Endothelial cell of umbilical vein (primary cell): Measurements from ENCODE around the gene EEFSEC. TPM values are rescaled to one million over a fixed set of nuclear protein-coding genes. Genes with fewer than 3 reads are reported as not detected.

Experiments used
- BruUV-seq: library from RNA; stranded (reverse); fragments of 400-500 nt; replicated peaks from 2 replicates; lab custom pipeline; 2021; lab: Mats Ljungman, UMichigan
- CTCF ChIA-PET: fragments of 300-600, 350-600 bp; sonication (Branson Sonifier 250); formaldehyde crosslinking; loops from one replicate; lab custom pipeline; 2021; ENCODE audit warnings: antibody characterized with exemption, inconsistent platforms; lab: Charles Lee
- POLR2A ChIA-PET: fragments of 300-600, 350-600 bp; sonication (Branson Sonifier 250); formaldehyde crosslinking; loops from one replicate; lab custom pipeline; 2021; ENCODE audit warnings: antibody characterized with exemption, inconsistent platforms; lab: Charles Lee
- DNase-seq: peaks from one replicate; pipeline ENCODE4 v3.0.0-alpha.2; 2011; ENCODE audit warnings: low read depth, low spot score
- FAIRE-seq: peaks from 2 replicates; lab custom pipeline; 2011; peaks lifted over from hg19 to GRCh38; lab: Jason Lieb, UNC
- H2AFZ ChIP-seq: 2 replicates; pipeline ENCODE4 v1.6.0; 2012; ENCODE audit warnings: low read depth, low read length, control low read depth, inconsistent platforms
- H3K27ac ChIP-seq: 2 replicates; pipeline ENCODE4 v1.5.1; 2011; ENCODE audit warnings: low read depth, mild to moderate bottlenecking, control low read depth, low read length, moderate library complexity; ENCODE audit not compliant: insufficient read depth
- H3K27me3 ChIP-seq, 2 experiments: 2 replicates each; pipeline versions ENCODE4 v1.6.0 to v1.6.1; 2011; ENCODE audit warnings: low read length in 2 of 2, mixed read lengths in 1 of 2; ENCODE audit not compliant: control insufficient read depth in 2 of 2, insufficient read depth in 2 of 2
- H3K36me3 ChIP-seq, 2 experiments: 2 replicates in 1 of 2; 3 replicates in 1 of 2; pipeline ENCODE4 v1.5.1; 2011; ENCODE audit warnings: low read length in 2 of 2, mild to moderate bottlenecking in 1 of 2, moderate library complexity in 1 of 2; ENCODE audit not compliant: control insufficient read depth in 2 of 2, insufficient read depth in 2 of 2; ENCODE audit errors: extremely low read depth in 1 of 2
- H3K4me1 ChIP-seq: 3 replicates; pipeline ENCODE4 v1.5.1; 2011; ENCODE audit warnings: mild to moderate bottlenecking, low read length; ENCODE audit not compliant: control insufficient read depth, insufficient read depth; ENCODE audit errors: extremely low read depth
- H3K4me2 ChIP-seq: 2 replicates; pipeline ENCODE4 v1.6.1; 2011; ENCODE audit warnings: low read length, control low read depth, mixed read lengths; ENCODE audit not compliant: insufficient read depth
- H3K4me3 ChIP-seq, 3 experiments: fragments of 200-600 bp in 1 of 3; sonication (generic), shearing (Covaris generic) in 1 of 3; replicated peaks in 1 of 3; 2 replicates each; pipeline ENCODE4 v1.5.1; 2011 to 2016; ENCODE audit warnings: control low read depth in 3 of 3, low read length in 3 of 3, mild to moderate bottlenecking in 2 of 3, inconsistent platforms in 1 of 3, low read depth in 1 of 3, moderate library complexity in 1 of 3; ENCODE audit not compliant: insufficient read depth in 1 of 3
- H3K79me2 ChIP-seq: 2 replicates; pipeline ENCODE4 v1.6.0; 2012; ENCODE audit warnings: low read length, inconsistent platforms; ENCODE audit not compliant: control insufficient read depth, insufficient read depth
- H3K9ac ChIP-seq: replicated peaks from 2 replicates; pipeline ENCODE3; 2011; ENCODE audit warnings: low read length, control low read depth; ENCODE audit not compliant: insufficient read depth; ENCODE audit errors: extremely low read depth
- H3K9me1 ChIP-seq: replicated peaks from 3 replicates; pipeline ENCODE4 v1.6.0; 2011; ENCODE audit warnings: mild to moderate bottlenecking, low read length; ENCODE audit not compliant: control insufficient read depth, insufficient read depth; ENCODE audit errors: extremely low read depth
- H3K9me3 ChIP-seq: replicated peaks from 2 replicates; pipeline ENCODE4 v1.5.1; 2012; ENCODE audit warnings: low read length, inconsistent platforms; ENCODE audit not compliant: control insufficient read depth, insufficient read depth
- H4K20me1 ChIP-seq: replicated peaks from 2 replicates; pipeline ENCODE3; 2011; ENCODE audit warnings: mild to moderate bottlenecking, low read length; ENCODE audit not compliant: control insufficient read depth, insufficient read depth; ENCODE audit errors: extremely low read depth
- EZH2 ChIP-seq: IDR thresholded peaks from 2 replicates; pipeline ENCODE4 v1.6.1; 2012; ENCODE audit warnings: borderline replicate concordance, low read depth, mild to moderate bottlenecking, moderate library complexity, low read length, inconsistent platforms; ENCODE audit not compliant: severe bottlenecking
- FOS ChIP-seq: IDR thresholded peaks from 2 replicates; pipeline ENCODE4 v1.6.1; 2011; ENCODE audit warnings: mild to moderate bottlenecking, low read length, moderate library complexity, borderline replicate concordance; ENCODE audit not compliant: insufficient read depth
- GATA2 ChIP-seq: IDR thresholded peaks from 2 replicates; pipeline ENCODE4 v1.7.0; 2011; ENCODE audit warnings: low read depth, mild to moderate bottlenecking, moderate library complexity, mixed read lengths, low read length; ENCODE audit not compliant: insufficient read length, insufficient read depth
- JUN ChIP-seq: IDR thresholded peaks from 2 replicates; pipeline ENCODE4 v1.6.1; 2011; ENCODE audit warnings: borderline replicate concordance, low read depth; ENCODE audit not compliant: insufficient read length, insufficient read depth
- MYC ChIP-seq: IDR thresholded peaks from one replicate; pipeline ENCODE4 v1.6.1; 2011; ENCODE audit warnings: mild to moderate bottlenecking, low read depth, low read length
- POLR2A ChIP-seq: IDR thresholded peaks from 2 replicates; pipeline ENCODE4 v1.6.1; 2012; ENCODE audit warnings: low read depth, mild to moderate bottlenecking, control low read depth, low read length
- POLR2AphosphoS5 ChIP-seq: IDR thresholded peaks from 2 replicates; pipeline ENCODE4 v1.6.1; 2012; ENCODE audit warnings: low read depth, mild to moderate bottlenecking, control low read depth, low read length, moderate library complexity; ENCODE audit not compliant: insufficient read depth
- dilution Hi-C: fragments of 300-500 bp; cut with MboI; formaldehyde crosslinking; loops from one replicate; pipeline ENCODE4 v1.15.0; 2019; ENCODE audit warnings: low sequenced_read_pairs; ENCODE audit not compliant: extremely low pct_ligation_motif_present
- intact Hi-C: fragments of 100-400 bp; cut with micrococcal nuclease; formaldehyde crosslinking; loops from one replicate; pipeline ENCODE4 v1.10.0; 2022
- polyA plus RNA-seq, 4 experiments: library from polyadenylated mRNA; depleted of rRNA in 3 of 4; stranded (reverse) in 3 of 4; unstranded in 1 of 4; fragments of >200 nt; gene quantifications; 2 replicates each; pipeline versions ENCODE4 v1.2.1 to v1.2.3, GENCODE V29; 2011 to 2012; ENCODE audit warnings: missing spikeins in 1 of 4
- total RNA-seq: library from RNA; stranded (reverse); gene quantifications from 2 replicates; pipeline ENCODE4 v1.2.3, GENCODE V29; 2021
- TF ChIP-seq, protein P1 (sequence below): IDR thresholded peaks from 2 replicates; pipeline ENCODE4 v1.6.1; 2011; ENCODE audit not compliant: insufficient read depth, insufficient read length
- TF ChIP-seq, protein P2 (sequence below), 2 donors: IDR thresholded peaks; 1 replicate in 1 of 2; 2 replicates in 1 of 2; pipeline ENCODE4 v1.5.1; 2011; ENCODE audit warnings: low read length in 2 of 2, mild to moderate bottlenecking in 2 of 2, moderate library complexity in 2 of 2, control low read depth in 1 of 2, inconsistent platforms in 1 of 2, low read depth in 1 of 2; ENCODE audit not compliant: insufficient read depth in 1 of 2; ENCODE audit errors: extremely low read depth in 1 of 2

Gene EEFSEC
- total and polyA plus RNA-seq, 2 donors (not counting 3 experiments of a cell fraction or from before 2014, with no cell fraction given), result 13.1 to 14.5 TPM

DNA sequence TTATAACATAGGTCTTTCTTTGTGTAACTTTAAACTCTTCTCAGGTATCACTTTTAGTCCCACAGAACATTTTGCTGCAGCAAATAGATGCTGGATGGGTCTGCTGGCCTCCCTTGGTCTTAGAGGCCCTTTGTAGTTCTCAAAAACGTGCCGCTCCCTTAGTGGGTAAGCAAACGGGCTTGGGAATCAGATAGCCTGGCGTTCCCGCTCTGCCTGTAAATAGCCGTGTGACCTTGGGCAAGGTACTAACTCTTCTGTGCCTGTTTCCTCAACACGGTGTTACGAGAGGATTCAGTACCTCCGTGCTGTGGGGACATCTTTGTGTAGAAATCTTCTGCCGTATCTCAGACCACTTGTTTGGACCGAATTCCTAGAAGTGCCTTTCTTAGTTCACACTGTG is 249.0 kb downstream of the EEFSEC start:
- Histone ChIP-seq H3K79me2 (no peaks in the 10 kb centered on the region), H2AFZ (no peak overlapping the region), H4K20me1 (no peaks in the 10 kb centered on the region), H3K4me1 (no peaks in the 10 kb centered on the region), H3K4me3 (no peak overlapping the region), H3K4me2 (no peak overlapping the region), H3K9me3 (no peaks in the 10 kb centered on the region), H3K9me1 (no peaks in the 10 kb centered on the region), H3K36me3 (no peaks in the 10 kb centered on the region), H3K27ac (no peak overlapping the region), H3K9ac (no peak overlapping the region), H3K27me3 (no peaks in the 10 kb centered on the region)
- ChIA-PET CTCF (no interaction called here), POLR2A (no interaction called here)
- dilution Hi-C loops, result no loop called here
- no peak for FAIRE-seq
- no TSS peak for BruUV-seq
- intact Hi-C loops, result no loop called here
- DNase-seq, result no peak
- no peak for TF ChIP-seq EZH2
- TF ChIP-seq FOS, result no peak
- no peak for TF ChIP-seq POLR2AphosphoS5
- no peak for TF ChIP-seq POLR2A
- TF ChIP-seq GATA2, result no peak

DNA sequence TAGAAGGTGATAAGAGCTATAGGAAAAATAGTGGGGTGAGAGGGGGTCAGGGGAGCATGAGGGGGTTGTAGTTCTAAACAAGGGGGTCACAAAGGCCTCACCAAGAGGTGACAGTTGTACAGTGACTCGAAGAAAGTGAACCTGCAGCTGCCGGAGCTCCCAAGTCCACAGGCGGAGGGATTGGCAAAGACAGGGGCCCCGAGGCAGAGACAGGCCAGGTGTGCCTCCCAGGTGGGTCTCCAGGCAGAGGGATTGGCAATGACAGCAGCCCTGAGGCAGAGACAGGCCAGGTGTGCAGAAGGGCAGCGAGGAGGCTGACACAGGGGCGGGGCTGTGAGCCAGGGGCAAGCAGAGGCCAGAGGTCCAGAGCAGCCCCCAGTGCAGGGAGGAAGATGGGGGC is 249.7 kb downstream of the EEFSEC start:
- BruUV-seq, result no TSS peak
- POLR2A ChIA-PET, result no interaction called here

More for the DNA sequence above, 249.7 kb downstream of the EEFSEC start:
- DNase-seq, result no peak
- FAIRE-seq, result no peak
- no peak overlapping the region for H3K9ac ChIP-seq
- dilution Hi-C loops, result no loop called here
- H3K9me1 ChIP-seq, result no peaks in the 10 kb centered on the region
- H3K27ac ChIP-seq, result no peak overlapping the region
- no peaks in the 10 kb centered on the region for H3K4me1 ChIP-seq
- CTCF ChIA-PET, result no interaction called here
- no peaks in the 10 kb centered on the region for H3K36me3 ChIP-seq
- H3K4me3 ChIP-seq, result no peak overlapping the region
- intact Hi-C loops, result no loop called here
- no peaks in the 10 kb centered on the region for H3K9me3 ChIP-seq
- H3K79me2 ChIP-seq, result no peaks in the 10 kb centered on the region
- no peaks in the 10 kb centered on the region for H4K20me1 ChIP-seq
- no peaks in the 10 kb centered on the region for H3K27me3 ChIP-seq
- H2AFZ ChIP-seq, result no peak overlapping the region
- H3K4me2 ChIP-seq, result no peak overlapping the region
- no peak for TF ChIP-seq EZH2
- TF ChIP-seq, protein P1, sequence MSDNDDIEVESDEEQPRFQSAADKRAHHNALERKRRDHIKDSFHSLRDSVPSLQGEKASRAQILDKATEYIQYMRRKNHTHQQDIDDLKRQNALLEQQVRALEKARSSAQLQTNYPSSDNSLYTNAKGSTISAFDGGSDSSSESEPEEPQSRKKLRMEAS, result no peak
- TF ChIP-seq, protein P2, sequence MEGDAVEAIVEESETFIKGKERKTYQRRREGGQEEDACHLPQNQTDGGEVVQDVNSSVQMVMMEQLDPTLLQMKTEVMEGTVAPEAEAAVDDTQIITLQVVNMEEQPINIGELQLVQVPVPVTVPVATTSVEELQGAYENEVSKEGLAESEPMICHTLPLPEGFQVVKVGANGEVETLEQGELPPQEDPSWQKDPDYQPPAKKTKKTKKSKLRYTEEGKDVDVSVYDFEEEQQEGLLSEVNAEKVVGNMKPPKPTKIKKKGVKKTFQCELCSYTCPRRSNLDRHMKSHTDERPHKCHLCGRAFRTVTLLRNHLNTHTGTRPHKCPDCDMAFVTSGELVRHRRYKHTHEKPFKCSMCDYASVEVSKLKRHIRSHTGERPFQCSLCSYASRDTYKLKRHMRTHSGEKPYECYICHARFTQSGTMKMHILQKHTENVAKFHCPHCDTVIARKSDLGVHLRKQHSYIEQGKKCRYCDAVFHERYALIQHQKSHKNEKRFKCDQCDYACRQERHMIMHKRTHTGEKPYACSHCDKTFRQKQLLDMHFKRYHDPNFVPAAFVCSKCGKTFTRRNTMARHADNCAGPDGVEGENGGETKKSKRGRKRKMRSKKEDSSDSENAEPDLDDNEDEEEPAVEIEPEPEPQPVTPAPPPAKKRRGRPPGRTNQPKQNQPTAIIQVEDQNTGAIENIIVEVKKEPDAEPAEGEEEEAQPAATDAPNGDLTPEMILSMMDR (IDR thresholded peaks at IDR 0.05; ENCODE audit: extremely low read depth in 1 of 2, insufficient read depth in 1 of 2, low read depth in 1 of 2, low read length in 2 of 2), result no peak
- no peak for TF ChIP-seq GATA2
- TF ChIP-seq POLR2AphosphoS5, result no peak
- no peak for TF ChIP-seq POLR2A
- TF ChIP-seq MYC, result no peak
- no peak for TF ChIP-seq FOS
- TF ChIP-seq JUN, result no peak
